Mesothelial cell of epicardium (in vitro differentiated cells): Measurements from ENCODE around the gene ZNF555. TPM values are rescaled to one million over a fixed set of nuclear protein-coding genes. Genes with fewer than 3 reads are reported as not detected.

ENCODE experiments used
- DNase-seq, 2 experiments: peaks; one replicate each; pipeline ENCODE4 v3.0.0; 2021; ENCODE audit warnings: low spot score in 2 of 2; ENCODE audit not compliant: unreplicated experiment in 2 of 2
- H3K27ac Mint-ChIP-seq: 2 replicates; pipeline ENCODE4 v1.8.0; 2021; ENCODE audit warnings: mixed read lengths
- H3K27me3 Mint-ChIP-seq: 2 replicates; pipeline ENCODE4 v1.8.0; 2021; ENCODE audit warnings: low read depth, mixed read lengths
- H3K36me3 Mint-ChIP-seq: 2 replicates; pipeline ENCODE4 v1.8.0; 2021; ENCODE audit warnings: mixed read lengths
- H3K4me1 Mint-ChIP-seq: 2 replicates; pipeline ENCODE4 v1.8.0; 2021; ENCODE audit warnings: mixed read lengths
- H3K4me3 Mint-ChIP-seq: 2 replicates; pipeline ENCODE4 v1.8.0; 2021; ENCODE audit warnings: mild to moderate bottlenecking, moderate library complexity, mixed read lengths
- H3K9me3 Mint-ChIP-seq: 2 replicates; pipeline ENCODE4 v1.8.0; 2021; ENCODE audit warnings: mixed read lengths
- total RNA-seq: library from RNA; stranded (reverse); gene quantifications from 3 replicates; pipeline ENCODE4 v1.2.1, GENCODE V29; 2021
- TF ChIP-seq, protein P1 (sequence below): fragments of 200-600 bp; sonication (generic); IDR thresholded peaks from one replicate; pipeline ENCODE4 v1.5.0; 2021; ENCODE audit warnings: antibody characterized with exemption; ENCODE audit not compliant: unreplicated experiment

Gene ZNF555
- total RNA-seq, 1 donor from 2014 or later: 10.6 TPM

DNA sequence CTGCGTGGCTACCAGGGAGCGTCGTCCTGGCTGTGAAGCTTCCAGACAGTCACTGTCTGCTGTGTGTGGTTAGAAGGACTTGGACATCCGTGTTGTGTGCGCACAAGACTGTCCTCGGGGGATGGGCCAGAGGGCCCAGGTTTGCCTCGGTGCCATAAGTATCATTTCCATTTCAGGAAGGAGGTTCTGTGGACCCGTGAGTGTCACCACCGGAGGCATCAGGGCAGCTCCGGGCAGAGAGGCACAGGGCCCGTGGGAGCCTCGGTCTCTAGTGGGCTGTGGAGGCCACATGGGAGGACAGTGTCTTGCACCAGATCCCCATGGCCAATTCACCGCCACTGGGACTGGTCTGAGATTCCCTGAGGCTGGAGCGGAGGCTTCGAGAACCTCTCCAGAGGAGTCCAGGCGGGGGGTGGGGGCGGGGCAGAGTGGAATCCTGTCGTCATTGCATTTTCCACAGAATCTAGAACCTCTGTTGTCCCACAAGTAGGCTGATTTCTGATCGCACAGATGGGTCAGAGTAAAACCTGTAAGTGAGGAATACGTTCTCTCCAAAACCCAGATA lies 65.4 kb downstream of the ZNF555 start:
- peaks cover 6% of the 10 kb centered on the region for H3K4me1 Mint-ChIP-seq
- no peak overlapping the region for H3K27ac Mint-ChIP-seq
- no peaks in the 10 kb centered on the region for H3K27me3 Mint-ChIP-seq
- TF ChIP-seq, protein P1, sequence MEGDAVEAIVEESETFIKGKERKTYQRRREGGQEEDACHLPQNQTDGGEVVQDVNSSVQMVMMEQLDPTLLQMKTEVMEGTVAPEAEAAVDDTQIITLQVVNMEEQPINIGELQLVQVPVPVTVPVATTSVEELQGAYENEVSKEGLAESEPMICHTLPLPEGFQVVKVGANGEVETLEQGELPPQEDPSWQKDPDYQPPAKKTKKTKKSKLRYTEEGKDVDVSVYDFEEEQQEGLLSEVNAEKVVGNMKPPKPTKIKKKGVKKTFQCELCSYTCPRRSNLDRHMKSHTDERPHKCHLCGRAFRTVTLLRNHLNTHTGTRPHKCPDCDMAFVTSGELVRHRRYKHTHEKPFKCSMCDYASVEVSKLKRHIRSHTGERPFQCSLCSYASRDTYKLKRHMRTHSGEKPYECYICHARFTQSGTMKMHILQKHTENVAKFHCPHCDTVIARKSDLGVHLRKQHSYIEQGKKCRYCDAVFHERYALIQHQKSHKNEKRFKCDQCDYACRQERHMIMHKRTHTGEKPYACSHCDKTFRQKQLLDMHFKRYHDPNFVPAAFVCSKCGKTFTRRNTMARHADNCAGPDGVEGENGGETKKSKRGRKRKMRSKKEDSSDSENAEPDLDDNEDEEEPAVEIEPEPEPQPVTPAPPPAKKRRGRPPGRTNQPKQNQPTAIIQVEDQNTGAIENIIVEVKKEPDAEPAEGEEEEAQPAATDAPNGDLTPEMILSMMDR: no peak
- no peak overlapping the region for H3K4me3 Mint-ChIP-seq
- no peak for DNase-seq
- peaks cover 13% of the 10 kb centered on the region for H3K36me3 Mint-ChIP-seq
- peaks cover 11% of the 10 kb centered on the region for H3K9me3 Mint-ChIP-seq

Other genes with a start within 250 kb of the ZNF555 start
- 8.2 to 8.8 TPM (median 8.5 TPM) in 3 replicates for gene GNG7, start 138.8 kb upstream of the ZNF555 start, total RNA-seq
- gene DIRAS1, start 120.1 kb upstream of the ZNF555 start, total RNA-seq: 3.0 to 3.5 TPM (median 3.2 TPM) in 3 replicates
- gene SLC39A3, start 101.5 kb upstream of the ZNF555 start, total RNA-seq: 27.5 to 29.7 TPM (median 28.8 TPM) in 3 replicates
- gene SGTA, start 58.2 kb upstream of the ZNF555 start, total RNA-seq: 58.2 to 64.0 TPM (median 61.3 TPM) in 3 replicates
- 74.1 to 80.8 TPM (median 79.5 TPM) in 3 replicates for gene THOP1, start 56.0 kb upstream of the ZNF555 start, total RNA-seq
- 12.6 to 13.3 TPM (median 13.2 TPM) in 3 replicates for gene ZNF554, start 21.6 kb upstream of the ZNF555 start, total RNA-seq
- 0.05 to 0.11 TPM (median 0.09 TPM) in 3 replicates for gene ZNF556, start 25.9 kb downstream of the ZNF555 start, total RNA-seq
- 3.9 to 4.5 TPM (median 4.1 TPM) in 3 replicates for gene ZNF57, start 59.5 kb downstream of the ZNF555 start, total RNA-seq
- 7.8 to 9.9 TPM (median 7.9 TPM) in 3 replicates for gene ZNF77, start 103.5 kb downstream of the ZNF555 start, total RNA-seq
- 4.3 to 7.6 TPM (median 6.9 TPM) in 3 replicates for gene TLE6, start 136.1 kb downstream of the ZNF555 start, total RNA-seq
- gene TLE2, start 187.8 kb downstream of the ZNF555 start, total RNA-seq: 101 to 103 TPM (median 101 TPM) in 3 replicates
- gene TLE5, start 221.0 kb downstream of the ZNF555 start, total RNA-seq: 411 to 417 TPM (median 413 TPM) in 3 replicates